KMS-11 (cell line): ENCODE results near the gene CRTAC1.
"Not testable (repeated sequence)": the region's sequence is repeated elsewhere in the genome, so short reads cannot be mapped to it uniquely, and the experiment has no call there.

Experiments
- H2AFZ ChIP-seq: fragments of 200-600 bp; sonication (generic); 2 replicates; pipeline ENCODE4 v1.6.1; 2016; ENCODE audit warnings: antibody characterized with exemption, mixed run types, low read depth
- H3K27ac ChIP-seq: fragments of 200-600 bp; sonication (generic); 2 replicates; pipeline ENCODE4 v1.6.1; 2016; ENCODE audit warnings: mild to moderate bottlenecking, mixed run types
- H3K27me3 ChIP-seq: fragments of 200-600 bp; sonication (generic); 2 replicates; pipeline ENCODE4 v1.6.1; 2017; ENCODE audit warnings: mild to moderate bottlenecking, low read depth, mixed run types, moderate library complexity; ENCODE audit not compliant: insufficient read depth
- H3K36me3 ChIP-seq: fragments of 200-600 bp; sonication (generic); 2 replicates; pipeline ENCODE4 v1.6.1; 2017; ENCODE audit warnings: mild to moderate bottlenecking, mixed run types; ENCODE audit not compliant: insufficient read depth
- H3K4me1 ChIP-seq: fragments of 200-600 bp; sonication (generic); 2 replicates; pipeline ENCODE4 v1.6.1; 2016; ENCODE audit warnings: mild to moderate bottlenecking, low read depth, mixed run types; ENCODE audit not compliant: poor library complexity, severe bottlenecking
- H3K4me2 ChIP-seq: fragments of 200-600 bp; sonication (generic); 2 replicates; pipeline ENCODE4 v1.7.0; 2016; ENCODE audit warnings: mild to moderate bottlenecking, mixed run types
- H3K4me3 ChIP-seq: fragments of 200-600 bp; sonication (generic); IDR thresholded peaks from 2 replicates; pipeline ENCODE4 v1.6.1; 2017; ENCODE audit warnings: low read depth, low read length, mixed read lengths; ENCODE audit not compliant: insufficient read depth
- H3K79me2 ChIP-seq: fragments of 200-600 bp; sonication (generic); 2 replicates; pipeline ENCODE4 v1.6.1; 2016; ENCODE audit warnings: low read depth, mixed run types; ENCODE audit not compliant: insufficient read depth
- H3K9ac ChIP-seq: fragments of 200-600 bp; sonication (generic); 2 replicates; pipeline ENCODE4 v1.6.1; 2016; ENCODE audit warnings: mild to moderate bottlenecking, mixed run types
- H4K20me1 ChIP-seq: fragments of 200-600 bp; sonication (generic); 2 replicates; pipeline ENCODE4 v1.6.1; 2016; ENCODE audit warnings: mild to moderate bottlenecking, mixed run types; ENCODE audit not compliant: insufficient read depth
- CTCF ChIP-seq: fragments of 200-600 bp; sonication (generic); conservative IDR thresholded peaks from 2 replicates; pipeline ENCODE4 v1.6.1; 2017; ENCODE audit warnings: low read depth, mild to moderate bottlenecking, antibody characterized with exemption, low read length, moderate library complexity, mixed read lengths

CRTAC1 gene

GRCh38 chr10:97849103-97849686 lies 181.2 kb downstream of the CRTAC1 start:
- H2AFZ ChIP-seq, result peak overlapping the region; percentile 52; the same call in 1 of the 2 replicates
- H4K20me1 ChIP-seq, result no peaks in the 10 kb centered on the region
- TF ChIP-seq CTCF, result no peak
- no peak overlapping the region for H3K9ac ChIP-seq
- no peak overlapping the region for H3K27ac ChIP-seq
- H3K4me1 ChIP-seq, result peaks cover 8% of the 10 kb centered on the region
- H3K79me2 ChIP-seq, result no peaks in the 10 kb centered on the region
- H3K36me3 ChIP-seq, result no peaks in the 10 kb centered on the region
- peaks cover 8% of the 10 kb centered on the region; the same call in 1 of the 2 replicates for H3K27me3 ChIP-seq
- H3K4me2 ChIP-seq, result peak overlapping the region; percentile 31
- H3K4me3 ChIP-seq, result no peak overlapping the region

- Histone ChIP-seq H4K20me1 (no peaks in the 10 kb centered on the region), H2AFZ (no peak overlapping the region), H3K9ac (no peak overlapping the region), H3K27me3 (peaks cover 8% of the 10 kb centered on the region; the same call in 1 of the 2 replicates), H3K4me1 (peaks cover 4% of the 10 kb centered on the region), H3K4me3 (no peak overlapping the region), H3K27ac (no peak overlapping the region), H3K79me2 (no peaks in the 10 kb centered on the region), H3K4me2 (no peak overlapping the region), H3K36me3 (no peaks in the 10 kb centered on the region)
- no peak for TF ChIP-seq CTCF
Measured at GRCh38 chr10:97844678-97845077, 185.7 kb downstream of the CRTAC1 start.

GRCh38 chr10:97843972-97844371 lies 186.4 kb downstream of the CRTAC1 start:
- H2AFZ ChIP-seq, H3K4me3 ChIP-seq, H3K27ac ChIP-seq, H3K27me3 ChIP-seq, H3K4me1 ChIP-seq, H3K36me3 ChIP-seq, H3K9ac ChIP-seq, H3K4me2 ChIP-seq, H4K20me1 ChIP-seq, H3K79me2 ChIP-seq: not testable (repeated sequence)

- Histone ChIP-seq H3K4me1 (no peaks in the 10 kb centered on the region), H3K79me2 (no peaks in the 10 kb centered on the region), H3K9ac (no peak overlapping the region), H3K27ac (no peak overlapping the region), H3K27me3 (peaks cover 5% of the 10 kb centered on the region; the same call in 1 of the 2 replicates), H3K4me2 (no peak overlapping the region), H4K20me1 (no peaks in the 10 kb centered on the region), H3K4me3 (no peak overlapping the region), H3K36me3 (no peaks in the 10 kb centered on the region), H2AFZ (no peak overlapping the region)
- TF ChIP-seq CTCF, result no peak
Measured at GRCh38 chr10:97843281-97843671, 187.1 kb downstream of the CRTAC1 start.

GRCh38 chr10:97842656-97843280 lies 187.7 kb downstream of the CRTAC1 start:
- H3K36me3 ChIP-seq, result no peaks in the 10 kb centered on the region
- no peak for TF ChIP-seq CTCF
- no peaks in the 10 kb centered on the region for H3K4me1 ChIP-seq
- H3K9ac ChIP-seq, result no peak overlapping the region
- H4K20me1 ChIP-seq, result no peaks in the 10 kb centered on the region
- H2AFZ ChIP-seq, result no peak overlapping the region
- no peak overlapping the region for H3K27ac ChIP-seq
- H3K4me2 ChIP-seq, result no peak overlapping the region
- H3K4me3 ChIP-seq, result no peak overlapping the region
- no peaks in the 10 kb centered on the region; the same call in 1 of the 2 replicates for H3K27me3 ChIP-seq
- H3K79me2 ChIP-seq, result no peaks in the 10 kb centered on the region

GRCh38 chr10:97842114-97842513 lies 188.3 kb downstream of the CRTAC1 start:
- H4K20me1 ChIP-seq, H3K79me2 ChIP-seq, H3K4me3 ChIP-seq, H2AFZ ChIP-seq, H3K4me1 ChIP-seq, H3K36me3 ChIP-seq, H3K4me2 ChIP-seq, H3K9ac ChIP-seq, H3K27me3 ChIP-seq, H3K27ac ChIP-seq: not testable (repeated sequence)

GRCh38 chr10:97841166-97841565 lies 189.3 kb downstream of the CRTAC1 start:
- H3K79me2 ChIP-seq, H3K9ac ChIP-seq, H3K4me1 ChIP-seq, H4K20me1 ChIP-seq, H3K27ac ChIP-seq, H3K4me3 ChIP-seq, H3K36me3 ChIP-seq, H2AFZ ChIP-seq, H3K27me3 ChIP-seq, H3K4me2 ChIP-seq: not testable (repeated sequence)
